ENCODE measurements around the gene LRP4. TPM values are rescaled to one million over a fixed set of nuclear protein-coding genes. Genes with fewer than 3 reads are reported as not detected.
A peak's percentile ranks its signal among the peaks of the same experiment; 100 is the strongest.

The LRP4 gene
- total RNA-seq, 3 donors from 2014 or later = 5.2 to 7.5 (median 6.4) TPM

GRCh38 chr11:46913484-46913883 is 4.9 kb downstream of the LRP4 start:
- intact Hi-C loops (cut with DNase I; ENCODE audit: low total_unique reads) = no loop called here
- no peak overlapping the region for H3K27ac ChIP-seq
- H3K4me3 ChIP-seq = no peak overlapping the region
- no peaks in the 10 kb centered on the region for H3K4me1 ChIP-seq
- H3K27me3 ChIP-seq = no peaks in the 10 kb centered on the region
- H3K9me3 ChIP-seq = no peaks in the 10 kb centered on the region
- no peak for DNase-seq (ENCODE audit: low spot score in 2 of 2)
- H3K36me3 ChIP-seq = no peaks in the 10 kb centered on the region
- no peak for TF ChIP-seq CTCF (IDR thresholded peaks at IDR 0.05)
- TF ChIP-seq POLR2A (IDR thresholded peaks at IDR 0.05) = no peak
- no peak for TF ChIP-seq POLR2AphosphoS5 (IDR thresholded peaks at IDR 0.05)

DNA sequence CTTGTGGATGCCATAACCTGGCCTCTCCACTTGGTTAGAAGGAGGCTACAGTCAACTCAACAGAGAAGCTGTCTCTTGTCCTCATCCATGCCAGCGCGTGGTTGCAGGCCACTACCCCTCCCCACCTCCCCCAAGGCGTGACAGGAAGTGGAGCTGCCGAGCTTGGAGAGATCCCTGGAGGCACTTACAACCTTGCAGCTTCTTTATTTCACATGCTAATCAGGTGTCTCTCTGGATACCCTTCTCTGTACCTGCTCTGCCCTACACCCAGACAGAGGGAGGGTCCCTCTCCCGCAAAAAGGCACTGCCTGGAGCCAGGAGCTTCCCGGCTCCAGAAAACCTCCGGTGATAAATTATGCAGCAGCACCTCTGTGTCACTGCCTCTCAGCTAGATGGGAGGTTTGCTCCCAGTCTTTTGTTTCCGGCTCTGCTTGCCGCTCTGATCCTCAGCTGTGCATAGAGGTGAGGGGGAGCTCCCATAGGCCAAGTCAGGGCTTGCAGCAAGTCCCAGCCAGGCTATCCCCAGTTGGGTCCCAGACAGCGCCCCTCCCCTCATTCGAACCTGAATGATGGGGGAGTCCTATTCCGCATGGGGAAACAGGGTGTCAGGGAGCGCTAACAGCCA is 5.7 kb downstream of the LRP4 start:
- Histone ChIP-seq H3K4me3 (peak overlapping the region in 2 of 3 donors; percentile 14 to 22), H3K9me3 (no peaks in the 10 kb centered on the region), H3K36me3 (no peaks in the 10 kb centered on the region), H3K4me1 (no peaks in the 10 kb centered on the region), H3K27me3 (no peaks in the 10 kb centered on the region), H3K27ac (no peak overlapping the region)
- no peak for TF ChIP-seq POLR2A (IDR thresholded peaks at IDR 0.05)
- TF ChIP-seq CTCF (IDR thresholded peaks at IDR 0.05) = no peak
- no peak for TF ChIP-seq POLR2AphosphoS5 (IDR thresholded peaks at IDR 0.05)
- no peak for DNase-seq (ENCODE audit: low spot score in 2 of 2)
- intact Hi-C loops (cut with DNase I; ENCODE audit: low total_unique reads) = no loop called here

GRCh38 chr11:46907606-46908005 is 10.7 kb downstream of the LRP4 start:
- no peaks in the 10 kb centered on the region for H3K27me3 ChIP-seq
- H3K4me3 ChIP-seq = no peak overlapping the region
- TF ChIP-seq POLR2AphosphoS5 (IDR thresholded peaks at IDR 0.05) (no peak), CTCF (IDR thresholded peaks at IDR 0.05) (no peak), POLR2A (IDR thresholded peaks at IDR 0.05) (no peak)
- intact Hi-C loops (cut with DNase I; ENCODE audit: low total_unique reads) = no loop called here
- no peak overlapping the region for H3K27ac ChIP-seq
- no peaks in the 10 kb centered on the region for H3K36me3 ChIP-seq
- no peaks in the 10 kb centered on the region for H3K9me3 ChIP-seq
- H3K4me1 ChIP-seq = no peaks in the 10 kb centered on the region
- no peak for DNase-seq (ENCODE audit: low spot score in 2 of 2)

DNA sequence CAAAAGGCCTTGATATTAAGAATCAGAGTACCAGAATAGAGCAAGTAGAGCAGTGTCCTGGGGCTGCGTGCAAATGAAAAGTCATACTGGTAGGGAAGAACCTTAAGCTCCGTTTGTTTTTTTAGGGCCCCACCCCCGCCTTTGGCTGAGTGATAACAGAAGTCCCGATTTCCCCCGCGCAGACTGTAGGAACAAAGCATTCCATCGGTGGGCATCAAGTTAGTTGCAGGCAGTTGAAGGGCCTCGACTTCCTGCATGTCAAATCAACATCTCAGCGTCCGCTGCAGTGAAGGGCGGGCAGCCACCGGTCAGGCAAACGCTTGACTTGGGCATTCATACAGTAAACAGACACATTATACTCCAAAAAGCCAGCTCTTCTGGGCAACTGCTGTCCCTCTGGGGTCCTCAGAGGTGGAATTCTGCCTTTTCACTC is 11.7 kb downstream of the LRP4 start:
- intact Hi-C loops (cut with DNase I; ENCODE audit: low total_unique reads) = no loop called here
- H3K4me3 ChIP-seq = no peak overlapping the region
- no peak overlapping the region for H3K27ac ChIP-seq
- no peaks in the 10 kb centered on the region for H3K36me3 ChIP-seq
- no peaks in the 10 kb centered on the region for H3K9me3 ChIP-seq
- no peaks in the 10 kb centered on the region for H3K27me3 ChIP-seq
- TF ChIP-seq POLR2AphosphoS5 (IDR thresholded peaks at IDR 0.05) (no peak), CTCF (IDR thresholded peaks at IDR 0.05) (no peak), POLR2A (IDR thresholded peaks at IDR 0.05) (no peak)
- no peak for DNase-seq (ENCODE audit: low spot score in 2 of 2)
- H3K4me1 ChIP-seq = no peaks in the 10 kb centered on the region

- no peak overlapping the region for H3K27ac ChIP-seq
- H3K4me1 ChIP-seq = no peaks in the 10 kb centered on the region
- H3K27me3 ChIP-seq = no peaks in the 10 kb centered on the region
- no peaks in the 10 kb centered on the region for H3K9me3 ChIP-seq
- no peaks in the 10 kb centered on the region for H3K36me3 ChIP-seq
- no peak overlapping the region for H3K4me3 ChIP-seq
- TF ChIP-seq CTCF (IDR thresholded peaks at IDR 0.05) (no peak), POLR2AphosphoS5 (IDR thresholded peaks at IDR 0.05) (no peak), POLR2A (IDR thresholded peaks at IDR 0.05) (no peak)
- no peak for DNase-seq (ENCODE audit: low spot score in 2 of 2)
- intact Hi-C loops (cut with DNase I; ENCODE audit: low total_unique reads) = no loop called here
Measured at GRCh38 chr11:46905806-46906205, 12.5 kb downstream of the LRP4 start.
